Right atrium auricular region (tissue), 2 donors: ENCODE measurements around the gene SLC4A5. TPM values are rescaled to one million over a fixed set of nuclear protein-coding genes. Genes with fewer than 3 reads are reported as not detected.

ENCODE experiments used
- DNase-seq: peaks from one replicate; pipeline ENCODE4 v3.0.0-alpha.2; 2019; ENCODE audit warnings: low spot score
- H3K27ac ChIP-seq, 2 donors: fragments of 200-600 bp; sonication (generic); 1 replicate in 1 of 2; 2 replicates in 1 of 2; pipeline ENCODE4 v1.5.1; 2016 to 2019
- H3K27me3 ChIP-seq, 2 donors: fragments of 200-600 bp; sonication (generic); one replicate each; pipeline versions ENCODE4 v1.5.1 to v1.6.0; 2017 to 2019
- H3K36me3 ChIP-seq: fragments of 200-600 bp; sonication (generic); one replicate; pipeline ENCODE4 v1.5.1; 2016
- H3K4me1 ChIP-seq, 2 donors: fragments of 200-600 bp; sonication (generic); one replicate each; pipeline versions ENCODE4 v1.5.1 to v1.6.0; 2017 to 2019
- H3K4me3 ChIP-seq, 2 donors: fragments of 200-600 bp; sonication (generic); 1 replicate in 1 of 2; 2 replicates in 1 of 2; pipeline ENCODE4 v1.5.1; 2017 to 2019; ENCODE audit warnings: mild to moderate bottlenecking in 1 of 2, moderate library complexity in 1 of 2
- H3K9me3 ChIP-seq, 2 donors: fragments of 200-600 bp; sonication (generic); one replicate each; pipeline ENCODE4 v1.5.1; 2019
- CTCF ChIP-seq, 2 donors: fragments of 200-600 bp; sonication (generic); IDR thresholded peaks; one replicate each; pipeline ENCODE4 v1.5.1; 2019; ENCODE audit warnings: antibody characterized with exemption in 2 of 2
- total RNA-seq, 2 donors: library from RNA; depleted of rRNA; stranded (reverse); fragments of >200 nt; gene quantifications; one replicate each; pipeline ENCODE4 v1.1.0, GENCODE V29; 2016

SLC4A5 gene
- 1 to 10 TPM in 1 of 2 donors, under 1 TPM in 1; 0.28 to 1.3 TPM for total RNA-seq

- no peak within 1 kb of the TSS for H3K4me3 ChIP-seq
- DNase-seq, result no peak
- no peaks in the 10 kb centered on the region for H3K4me1 ChIP-seq
- H3K27ac ChIP-seq, result no peak within 1 kb of the TSS
- H3K9me3 ChIP-seq, result no peaks in the 10 kb centered on the region
- no peak for TF ChIP-seq CTCF (IDR thresholded peaks at IDR 0.05)
- H3K36me3 ChIP-seq, result no peaks in the 10 kb centered on the region
- no peaks in the 10 kb centered on the region for H3K27me3 ChIP-seq
Observed at GRCh38 chr2:74343316-74343715, at the start of gene SLC4A5. SLC4A5 (minus strand) TSS chr2:74343416; CDS start chr2:74315023, 28,393 bp downstream.

GRCh38 chr2:74392449-74392743, 49.2 kb upstream of the SLC4A5 start:
- Histone ChIP-seq H3K27me3 (no peaks in the 10 kb centered on the region), H3K36me3 (no peaks in the 10 kb centered on the region), H3K4me1 (peaks cover 0 to 43% of the 10 kb centered on the region in 2 donors), H3K27ac (peak overlapping the region in 1 of 2 donors; percentile 92), H3K4me3 (peak overlapping the region in 1 of 2 donors; percentile 83), H3K9me3 (no peaks in the 10 kb centered on the region)
- DNase-seq, result no peak
- TF ChIP-seq CTCF (IDR thresholded peaks at IDR 0.05), result no peak

- Histone ChIP-seq H3K4me1 (peaks cover 0 to 49% of the 10 kb centered on the region in 2 donors), H3K27ac (peak overlapping the region; percentile 92 to 96)
- TF ChIP-seq CTCF (IDR thresholded peaks at IDR 0.05), result peak; percentile 99
Observed at GRCh38 chr2:74391580-74392448, 48.6 kb upstream of the SLC4A5 start.

GRCh38 chr2:74391209-74391579, 48.0 kb upstream of the SLC4A5 start:
- peak overlapping the region; percentile 92 to 96 for H3K27ac ChIP-seq
- no peak for DNase-seq
- H3K4me1 ChIP-seq, result peaks cover 0 to 49% of the 10 kb centered on the region in 2 donors
- no peaks in the 10 kb centered on the region for H3K36me3 ChIP-seq
- H3K9me3 ChIP-seq, result no peaks in the 10 kb centered on the region
- no peak for TF ChIP-seq CTCF (IDR thresholded peaks at IDR 0.05)
- peak overlapping the region; percentile 83 to 97 for H3K4me3 ChIP-seq
- H3K27me3 ChIP-seq, result no peaks in the 10 kb centered on the region

More at GRCh38 chr2:74391580-74392448, 48.6 kb upstream of the SLC4A5 start:
- H3K4me3 ChIP-seq, result peak overlapping the region; percentile 83 to 97
- no peaks in the 10 kb centered on the region for H3K27me3 ChIP-seq
- no peaks in the 10 kb centered on the region for H3K9me3 ChIP-seq
- DNase-seq, result peak; percentile 92
- H3K36me3 ChIP-seq, result no peaks in the 10 kb centered on the region

GRCh38 chr2:74390606-74391005, 47.4 kb upstream of the SLC4A5 start:
- no peak overlapping the region for H3K27ac ChIP-seq
- no peaks in the 10 kb centered on the region for H3K9me3 ChIP-seq
- TF ChIP-seq CTCF (IDR thresholded peaks at IDR 0.05), result no peak
- DNase-seq, result no peak
- peak overlapping the region; percentile 83 to 97 for H3K4me3 ChIP-seq
- no peaks in the 10 kb centered on the region for H3K27me3 ChIP-seq
- no peaks in the 10 kb centered on the region for H3K36me3 ChIP-seq
- peaks cover 0 to 49% of the 10 kb centered on the region in 2 donors for H3K4me1 ChIP-seq
